ENCODE results near the gene SYT17.

Gene SYT17

DNA sequence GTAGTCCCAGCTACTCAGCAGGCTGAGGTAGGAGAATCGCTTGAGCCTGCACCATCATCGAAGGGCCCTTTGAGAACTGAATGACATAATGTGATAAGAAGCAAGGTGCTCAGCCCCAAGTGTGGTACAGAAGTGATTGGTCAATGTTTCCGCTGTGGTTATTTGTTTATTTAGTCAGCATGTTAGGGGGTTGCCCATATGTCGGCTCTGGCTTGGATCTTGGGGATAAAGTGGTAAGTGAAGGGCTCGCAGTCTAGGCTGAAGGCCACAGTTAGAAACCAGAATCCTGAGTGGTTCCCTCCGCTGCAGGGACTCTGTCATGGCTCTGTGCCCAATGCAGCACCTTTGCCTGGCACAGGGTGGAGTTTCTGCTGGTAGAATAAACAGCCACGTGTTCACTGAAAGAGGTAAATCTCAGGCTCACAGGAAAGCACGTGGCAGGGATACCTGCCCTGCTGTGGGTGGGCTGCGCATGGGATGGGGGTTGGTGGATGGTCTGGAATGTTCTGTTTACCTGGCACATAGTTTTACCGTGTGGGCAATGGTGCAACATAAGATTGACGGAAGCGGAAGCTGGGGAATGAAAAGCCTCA lies 35.4 kb downstream of the SYT17 start:
- TF ChIP-seq POLR2A (IDR thresholded peaks at IDR 0.05; ENCODE audit: extremely low read depth, insufficient read length) (no peak), MYC (IDR thresholded peaks at IDR 0.05; ENCODE audit: low read depth, low read length) (no peak), CTCF (IDR thresholded peaks at IDR 0.05; ENCODE audit: low read depth, low read length) (no peak)
- TF ChIP-seq, protein P1, sequence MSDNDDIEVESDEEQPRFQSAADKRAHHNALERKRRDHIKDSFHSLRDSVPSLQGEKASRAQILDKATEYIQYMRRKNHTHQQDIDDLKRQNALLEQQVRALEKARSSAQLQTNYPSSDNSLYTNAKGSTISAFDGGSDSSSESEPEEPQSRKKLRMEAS (IDR thresholded peaks at IDR 0.05; ENCODE audit: low read depth, low read length) = no peak; the same call in 1 of the 2 replicates
- peak; percentile 8 for DNase-seq (ENCODE audit: low read depth)
- no peak overlapping the region for H3K4me3 ChIP-seq (ENCODE audit: low read depth, low read length)

GRCh38 chr16:19210280-19210924 lies 42.4 kb downstream of the SYT17 start:
- TF ChIP-seq MYC (IDR thresholded peaks at IDR 0.05; ENCODE audit: low read depth, low read length) (no peak), CTCF (IDR thresholded peaks at IDR 0.05; ENCODE audit: low read depth, low read length) (no peak), POLR2A (IDR thresholded peaks at IDR 0.05; ENCODE audit: extremely low read depth, insufficient read length) (no peak)
- TF ChIP-seq, protein P1 (IDR thresholded peaks at IDR 0.05; ENCODE audit: low read depth, low read length) = no peak
- peak; percentile 11 for DNase-seq (ENCODE audit: low read depth)
- no peak overlapping the region for H3K4me3 ChIP-seq (ENCODE audit: low read depth, low read length)

GRCh38 chr16:19210968-19211367 lies 42.9 kb downstream of the SYT17 start:
- H3K4me3 ChIP-seq (ENCODE audit: low read depth, low read length) = no peak overlapping the region
- no peak for DNase-seq (ENCODE audit: low read depth)
- TF ChIP-seq CTCF (IDR thresholded peaks at IDR 0.05; ENCODE audit: low read depth, low read length) (no peak), MYC (IDR thresholded peaks at IDR 0.05; ENCODE audit: low read depth, low read length) (no peak), POLR2A (IDR thresholded peaks at IDR 0.05; ENCODE audit: extremely low read depth, insufficient read length) (no peak)
- TF ChIP-seq, protein P1 (IDR thresholded peaks at IDR 0.05; ENCODE audit: low read depth, low read length) = no peak

- DNase-seq (ENCODE audit: low read depth) = no peak
These were observed 44.0 kb downstream of the SYT17 start for GRCh38 chr16:19212059-19212458.

GRCh38 chr16:19213885-19214284 lies 45.8 kb downstream of the SYT17 start:
- DNase-seq (ENCODE audit: low read depth) = peak; percentile 22
- H3K4me3 ChIP-seq (ENCODE audit: low read depth, low read length) = no peak overlapping the region
- TF ChIP-seq CTCF (IDR thresholded peaks at IDR 0.05; ENCODE audit: low read depth, low read length) (peak; percentile 21), POLR2A (IDR thresholded peaks at IDR 0.05; ENCODE audit: extremely low read depth, insufficient read length) (no peak)

More at GRCh38 chr16:19212059-19212458, 44.0 kb downstream of the SYT17 start:
- H3K4me3 ChIP-seq (ENCODE audit: low read depth, low read length) = no peak overlapping the region
- no peak for TF ChIP-seq MYC (IDR thresholded peaks at IDR 0.05; ENCODE audit: low read depth, low read length)
- no peak for TF ChIP-seq CTCF (IDR thresholded peaks at IDR 0.05; ENCODE audit: low read depth, low read length)
- TF ChIP-seq, protein P1 (IDR thresholded peaks at IDR 0.05; ENCODE audit: low read depth, low read length) = no peak
- TF ChIP-seq POLR2A (IDR thresholded peaks at IDR 0.05; ENCODE audit: extremely low read depth, insufficient read length) = no peak

Measured in NB4 (cell line).